WTC11 (cell line): ENCODE results near the gene PPP1CA. TPM values are rescaled to one million over a fixed set of nuclear protein-coding genes. Genes with fewer than 3 reads are reported as not detected.
A peak's percentile ranks its signal among the peaks of the same experiment; 100 is the strongest.

Experiments
- ATAC-seq: fragments of 200-7000 bp; cut with Tn5 transposase; 2 replicates; pipeline ENCODE4 v1.10.0; 2021; ENCODE audit warnings: mild to moderate bottlenecking, moderate library complexity
- CTCF ChIA-PET: fragments of 300-600 bp; sonication (Branson Sonifier 250); formaldehyde crosslinking; loops from one replicate; lab custom pipeline; 2021; ENCODE audit warnings: antibody characterized with exemption; lab: Charles Lee
- POLR2A ChIA-PET: fragments of 350-600 bp; sonication (Branson Sonifier 250); formaldehyde crosslinking; loops from one replicate; lab custom pipeline; 2021; ENCODE audit warnings: antibody characterized with exemption; lab: Charles Lee
- DNase-seq: peaks from one replicate; pipeline ENCODE4 v3.0.0; 2021; ENCODE audit warnings: low spot score
- H3K27ac Mint-ChIP-seq: 2 replicates; pipeline ENCODE4 v1.8.0; 2021; ENCODE audit warnings: mixed read lengths
- H3K27me3 Mint-ChIP-seq: 2 replicates; pipeline ENCODE4 v1.8.0; 2021; ENCODE audit warnings: low read depth, mild to moderate bottlenecking, moderate library complexity, mixed read lengths
- H3K36me3 Mint-ChIP-seq: 2 replicates; pipeline ENCODE4 v1.8.0; 2021; ENCODE audit warnings: mixed read lengths
- H3K4me1 Mint-ChIP-seq: 2 replicates; pipeline ENCODE4 v1.8.0; 2022; ENCODE audit warnings: mixed read lengths
- H3K4me3 Mint-ChIP-seq: 2 replicates; pipeline ENCODE4 v1.8.0; 2021; ENCODE audit warnings: mild to moderate bottlenecking, moderate library complexity, mixed read lengths
- H3K9me3 Mint-ChIP-seq: 2 replicates; pipeline ENCODE4 v1.8.0; 2021; ENCODE audit warnings: mixed read lengths
- AR ChIP-seq: fragments of 250-450 bp; sonication (Bioruptor Pico); IDR thresholded peaks from 2 replicates; pipeline ENCODE4 v1.9.0; 2021; ENCODE audit warnings: mild to moderate bottlenecking
- CTCF ChIP-seq: fragments of 200-600 bp; IDR thresholded peaks from 2 replicates; pipeline ENCODE4 v1.8.0; 2022; ENCODE audit warnings: antibody characterized with exemption
- E2F5 ChIP-seq: sonication (generic); formaldehyde crosslinking; IDR thresholded peaks from 2 replicates; pipeline ENCODE4 v1.8.1; 2022; ENCODE audit warnings: mild to moderate bottlenecking, moderate library complexity, missing genetic modification reagents
- ETV6 ChIP-seq: sonication (generic); formaldehyde crosslinking; IDR thresholded peaks from 2 replicates; pipeline ENCODE4 v1.8.1; 2022; ENCODE audit warnings: mild to moderate bottlenecking, missing genetic modification reagents
- FOXP1 ChIP-seq: sonication (generic); formaldehyde crosslinking; IDR thresholded peaks from 2 replicates; pipeline ENCODE4 v1.8.0; 2022; ENCODE audit warnings: missing genetic modification reagents, mild to moderate bottlenecking, moderate library complexity, borderline replicate concordance
- GABPB1 ChIP-seq: sonication (generic); formaldehyde crosslinking; IDR thresholded peaks from 2 replicates; pipeline ENCODE4 v1.8.1; 2023; ENCODE audit warnings: mild to moderate bottlenecking, missing genetic modification reagents
- NFE2L1 ChIP-seq: sonication (generic); formaldehyde crosslinking; IDR thresholded peaks from 2 replicates; pipeline ENCODE4 v1.8.1; 2023; ENCODE audit warnings: missing genetic modification reagents
- NR3C1 ChIP-seq: sonication (generic); formaldehyde crosslinking; conservative IDR thresholded peaks from 2 replicates; pipeline ENCODE4 v1.8.1; 2023; ENCODE audit warnings: low read depth, mild to moderate bottlenecking, missing genetic modification reagents
- PRDM15 ChIP-seq: sonication (generic); formaldehyde crosslinking; IDR thresholded peaks from 2 replicates; pipeline ENCODE4 v1.8.0; 2022; ENCODE audit warnings: missing genetic modification reagents
- SP1 ChIP-seq: sonication (generic); formaldehyde crosslinking; conservative IDR thresholded peaks from 2 replicates; pipeline ENCODE4 v1.8.1; 2022; ENCODE audit warnings: missing genetic modification reagents
- USF1 ChIP-seq: sonication (generic); formaldehyde crosslinking; IDR thresholded peaks from 2 replicates; pipeline ENCODE4 v1.8.0; 2022; ENCODE audit warnings: mild to moderate bottlenecking, missing genetic modification reagents
- ZNF121 ChIP-seq: sonication (generic); formaldehyde crosslinking; IDR thresholded peaks from 2 replicates; pipeline ENCODE4 v1.8.0; 2023; ENCODE audit warnings: missing genetic modification reagents
- ZNF232 ChIP-seq: sonication (generic); formaldehyde crosslinking; IDR thresholded peaks from 2 replicates; pipeline ENCODE4 v1.8.0; 2022; ENCODE audit warnings: mild to moderate bottlenecking, missing genetic modification reagents
- ZNF532 ChIP-seq: fragments of 250-450 bp; sonication (Bioruptor Pico); IDR thresholded peaks from 2 replicates; pipeline ENCODE4 v1.9.0; 2021; ENCODE audit warnings: mild to moderate bottlenecking, borderline replicate concordance
- total RNA-seq: library from RNA; stranded (reverse); gene quantifications from 3 replicates; pipeline ENCODE4 v1.2.3, GENCODE V29; 2021
- TF ChIP-seq, protein P1 (sequence below): sonication (generic); formaldehyde crosslinking; IDR thresholded peaks from 2 replicates; pipeline ENCODE4 v1.8.1; 2022; ENCODE audit warnings: mild to moderate bottlenecking, missing genetic modification reagents, moderate library complexity, borderline replicate concordance

Gene PPP1CA
- total RNA-seq, 1 experiment from 2014 or later, result 220 TPM

- ATAC-seq (no peak; the same call in 1 of the 2 replicates), DNase-seq (no peak)
- Mint-ChIP-seq H3K27ac (peak overlapping the region; percentile 29), H3K9me3 (no peaks in the 10 kb centered on the region)
- POLR2A ChIA-PET, result interaction anchor here (0.6 to 1.7 kb wide), 6 partner anchors 9 to 63 kb away, joined by 3 to 21 read pairs (median 6); partner anchors contain the start of genes CABP4, CLCF1 and PPP1CA
- TF ChIP-seq FOXP1 (CRISPR knock-in tag), result no peak
- TF ChIP-seq AR, result no peak
- TF ChIP-seq, all 79 proteins: peak for 0
- CTCF ChIA-PET, result interaction anchor here (0.5 to 7.3 kb wide), 23 partner anchors 9 to 456 kb away, joined by 3 to 112 read pairs (median 4); partner anchors contain the start of genes AIP, KDM2A, NUDT8 and PITPNM1
- H3K27me3 Mint-ChIP-seq, result no peaks in the 10 kb centered on the region
- H3K4me3 Mint-ChIP-seq, result peak overlapping the region; percentile 75
- peaks cover 11% of the 10 kb centered on the region for H3K36me3 Mint-ChIP-seq
- peaks cover 35% of the 10 kb centered on the region for H3K4me1 Mint-ChIP-seq
Measured at GRCh38 chr11:67392183-67392715, 9.4 kb downstream of the PPP1CA start.

- ATAC-seq (peak; percentile 52), DNase-seq (peak; percentile 93)
- Mint-ChIP-seq H3K27ac (peak within 1 kb of the TSS; percentile 85), H3K4me3 (peak within 1 kb of the TSS; percentile 75), H3K4me1 (peaks cover 36% of the 10 kb centered on the region), H3K36me3 (peaks cover 11% of the 10 kb centered on the region), H3K9me3 (no peaks in the 10 kb centered on the region), H3K27me3 (no peaks in the 10 kb centered on the region)
- CTCF ChIA-PET, result interaction anchor here (0.5 to 7.3 kb wide), 24 partner anchors 10 to 455 kb away, joined by 3 to 112 read pairs (median 4); partner anchors contain the start of genes AIP, KDM2A, NUDT8 and PITPNM1
- POLR2A ChIA-PET, result interaction anchor here (0.6 to 1.7 kb wide), 5 partner anchors 10 to 64 kb away, joined by 3 to 21 read pairs (median 5); partner anchors contain the start of genes CABP4, CLCF1 and PPP1CA
- TF ChIP-seq, protein P1, sequence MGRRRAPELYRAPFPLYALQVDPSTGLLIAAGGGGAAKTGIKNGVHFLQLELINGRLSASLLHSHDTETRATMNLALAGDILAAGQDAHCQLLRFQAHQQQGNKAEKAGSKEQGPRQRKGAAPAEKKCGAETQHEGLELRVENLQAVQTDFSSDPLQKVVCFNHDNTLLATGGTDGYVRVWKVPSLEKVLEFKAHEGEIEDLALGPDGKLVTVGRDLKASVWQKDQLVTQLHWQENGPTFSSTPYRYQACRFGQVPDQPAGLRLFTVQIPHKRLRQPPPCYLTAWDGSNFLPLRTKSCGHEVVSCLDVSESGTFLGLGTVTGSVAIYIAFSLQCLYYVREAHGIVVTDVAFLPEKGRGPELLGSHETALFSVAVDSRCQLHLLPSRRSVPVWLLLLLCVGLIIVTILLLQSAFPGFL (CRISPR knock-in tag), result 0 out of 2 replicates have a peak, but pooled peaks have one; percentile 56
- TF ChIP-seq ZNF121 (no peak), ZNF532 (CRISPR knock-in tag) (no peak), NR3C1 (CRISPR knock-in tag) (no peak), GABPB1 (CRISPR knock-in tag) (peak; percentile 70; the same call in 1 of the 2 replicates), USF1 (peak; percentile 100), SP1 (CRISPR knock-in tag) (peak; percentile 94), PRDM15 (CRISPR knock-in tag) (peak; percentile 13; the same call in 1 of the 2 replicates), ZNF232 (CRISPR knock-in tag) (peak; percentile 78; the same call in 1 of the 2 replicates), CTCF (no peak), ETV6 (CRISPR knock-in tag) (0 out of 2 replicates have a peak, but pooled peaks have one; percentile 74), E2F5 (peak; percentile 98), NFE2L1 (0 out of 2 replicates have a peak, but pooled peaks have one; percentile 55)
Measured at GRCh38 chr11:67391304-67392182, 10.1 kb downstream of the PPP1CA start, which contains the start of gene RAD9A. TSS of gene RAD9A (plus strand) at chr11:67391986. CDS start at chr11:67392045, 59 bp downstream.
